ENCODE data around the gene SLC25A41. TPM values are rescaled to one million over a fixed set of nuclear protein-coding genes. Genes with fewer than 3 reads are reported as not detected.

SLC25A41 gene
- polyA plus RNA-seq, 1 donor from 2014 or later = 3.8 TPM

- no peak overlapping the region for H3K4me2 ChIP-seq (ENCODE audit: low read length)
- H3K9me2 ChIP-seq (ENCODE audit: insufficient read depth, low read length) = no peaks in the 10 kb centered on the region
- H3K27ac ChIP-seq (ENCODE audit: low read length) = no peak overlapping the region
- H3K4me3 ChIP-seq (ENCODE audit: low read length) = no peak overlapping the region
- no peaks in the 10 kb centered on the region for H4K20me1 ChIP-seq (ENCODE audit: insufficient read depth)
- H3K9ac ChIP-seq (ENCODE audit: low read length) = no peak overlapping the region
- no peak overlapping the region for H2AFZ ChIP-seq (ENCODE audit: low read depth, low read length)
- no peaks in the 10 kb centered on the region for H3K36me3 ChIP-seq (ENCODE audit: insufficient read depth, low read length)
- no peaks in the 10 kb centered on the region for H3K9me3 ChIP-seq (ENCODE audit: low read length)
- TF ChIP-seq EP300 (conservative IDR thresholded peaks at IDR 0.05; ENCODE audit: poor library complexity, severe bottlenecking) (no peak), TAF1 (IDR thresholded peaks at IDR 0.05; ENCODE audit: low read depth) (no peak), EZH2 (IDR thresholded peaks at IDR 0.05; ENCODE audit: borderline replicate concordance, insufficient read depth, low read length, poor library complexity, severe bottlenecking) (no peak), CTCF (IDR thresholded peaks at IDR 0.05; ENCODE audit: poor library complexity, severe bottlenecking) (no peak), POLR2AphosphoS5 (IDR thresholded peaks at IDR 0.05) (no peak), REST (IDR thresholded peaks at IDR 0.05; ENCODE audit: borderline replicate concordance) (no peak), RAD21 (conservative IDR thresholded peaks at IDR 0.05) (no peak), SMC3 (conservative IDR thresholded peaks at IDR 0.05; ENCODE audit: poor library complexity) (no peak), MXI1 (conservative IDR thresholded peaks at IDR 0.05; ENCODE audit: poor library complexity, severe bottlenecking) (no peak)
- no peaks in the 10 kb centered on the region for H3F3A ChIP-seq (ENCODE audit: insufficient read depth, low read length, poor library complexity, severe bottlenecking)
- no peaks in the 10 kb centered on the region for H3K79me2 ChIP-seq (replicated peaks; ENCODE audit: insufficient read depth, low read length)
- peaks cover 8% of the 10 kb centered on the region for H3K27me3 ChIP-seq (ENCODE audit: insufficient read depth, low read depth, low read length)
These were observed 36.6 kb upstream of the SLC25A41 start for GRCh38 chr19:6470173-6470572.

- Histone ChIP-seq H3K9ac (ENCODE audit: low read length) (no peak overlapping the region), H3K9me3 (ENCODE audit: low read length) (no peaks in the 10 kb centered on the region), H2AFZ (ENCODE audit: low read depth, low read length) (no peak overlapping the region), H3K79me2 (replicated peaks; ENCODE audit: insufficient read depth, low read length) (no peaks in the 10 kb centered on the region), H3K27me3 (ENCODE audit: insufficient read depth, low read depth, low read length) (peaks cover 32% of the 10 kb centered on the region), H4K20me1 (ENCODE audit: insufficient read depth) (no peaks in the 10 kb centered on the region), H3K36me3 (ENCODE audit: insufficient read depth, low read length) (no peaks in the 10 kb centered on the region), H3K9me2 (ENCODE audit: insufficient read depth, low read length) (no peaks in the 10 kb centered on the region), H3F3A (ENCODE audit: insufficient read depth, low read length, poor library complexity, severe bottlenecking) (no peaks in the 10 kb centered on the region), H3K27ac (ENCODE audit: low read length) (no peak overlapping the region), H3K4me2 (ENCODE audit: low read length) (no peak overlapping the region), H3K4me3 (ENCODE audit: low read length) (no peak overlapping the region)
- TF ChIP-seq RAD21 (conservative IDR thresholded peaks at IDR 0.05) (no peak), REST (IDR thresholded peaks at IDR 0.05; ENCODE audit: borderline replicate concordance) (no peak), MXI1 (conservative IDR thresholded peaks at IDR 0.05; ENCODE audit: poor library complexity, severe bottlenecking) (no peak), POLR2AphosphoS5 (IDR thresholded peaks at IDR 0.05) (no peak), EZH2 (IDR thresholded peaks at IDR 0.05; ENCODE audit: borderline replicate concordance, insufficient read depth, low read length, poor library complexity, severe bottlenecking) (no peak), EP300 (conservative IDR thresholded peaks at IDR 0.05; ENCODE audit: poor library complexity, severe bottlenecking) (no peak), SMC3 (conservative IDR thresholded peaks at IDR 0.05; ENCODE audit: poor library complexity) (no peak), TAF1 (IDR thresholded peaks at IDR 0.05; ENCODE audit: low read depth) (no peak), CTCF (IDR thresholded peaks at IDR 0.05; ENCODE audit: poor library complexity, severe bottlenecking) (no peak)
These were observed 33.8 kb upstream of the SLC25A41 start for GRCh38 chr19:6467384-6467783.
